Endodermal cell (in vitro differentiated cells): ENCODE results near the gene TMC3. TPM values are rescaled to one million over a fixed set of nuclear protein-coding genes. Genes with fewer than 3 reads are reported as not detected.

ENCODE experiments used
- DNase-seq: peaks from one replicate; pipeline ENCODE4 v3.0.0-alpha.2; 2017
- H3K27ac ChIP-seq: 2 replicates; pipeline ENCODE4 v1.5.1; 2013; ENCODE audit warnings: mild to moderate bottlenecking, low read depth, low read length, moderate library complexity
- H3K27me3 ChIP-seq: 2 replicates; pipeline ENCODE4 v1.6.1; 2013; ENCODE audit warnings: mild to moderate bottlenecking, low read length, moderate library complexity; ENCODE audit not compliant: insufficient read depth, control insufficient read depth, poor library complexity, severe bottlenecking
- H3K36me3 ChIP-seq: 2 replicates; pipeline ENCODE4 v1.7.0; 2013; ENCODE audit warnings: mild to moderate bottlenecking, low read length, moderate library complexity; ENCODE audit not compliant: control insufficient read depth, insufficient read depth
- H3K4me1 ChIP-seq: one replicate; pipeline ENCODE4 v1.7.0; 2013; ENCODE audit warnings: low read length; ENCODE audit not compliant: control insufficient read depth, insufficient read depth
- H3K4me3 ChIP-seq: 2 replicates; pipeline ENCODE4 v1.5.1; 2013; ENCODE audit warnings: mild to moderate bottlenecking, low read length, moderate library complexity
- H3K9ac ChIP-seq: 2 replicates; pipeline ENCODE4 v1.6.1; 2013; ENCODE audit warnings: mild to moderate bottlenecking, low read length, moderate library complexity; ENCODE audit not compliant: poor library complexity, severe bottlenecking; ENCODE audit errors: extremely low read depth
- H3K9me3 ChIP-seq: 2 replicates; pipeline ENCODE4 v1.6.1; 2013; ENCODE audit warnings: mild to moderate bottlenecking, low read length, moderate library complexity; ENCODE audit not compliant: control insufficient read depth
- H3K27ac Mint-ChIP-seq: 2 replicates; pipeline ENCODE4 v1.8.0; 2020; ENCODE audit warnings: mixed read lengths
- H3K27me3 Mint-ChIP-seq: 2 replicates; pipeline ENCODE4 v1.8.0; 2021; ENCODE audit warnings: mild to moderate bottlenecking, mixed read lengths; ENCODE audit not compliant: insufficient read depth
- H3K36me3 Mint-ChIP-seq: 2 replicates; pipeline ENCODE4 v1.8.0; 2020; ENCODE audit warnings: low read depth, mixed read lengths
- H3K4me1 Mint-ChIP-seq: 2 replicates; pipeline ENCODE4 v1.8.0; 2020; ENCODE audit warnings: mixed read lengths
- H3K4me3 Mint-ChIP-seq: 2 replicates; pipeline ENCODE4 v1.8.0; 2020; ENCODE audit warnings: mild to moderate bottlenecking, moderate library complexity, mixed read lengths
- H3K9me3 Mint-ChIP-seq: 2 replicates; pipeline ENCODE4 v1.8.0; 2020; ENCODE audit warnings: mild to moderate bottlenecking, mixed read lengths
- WGBS, 2 experiments: methylation state at CpG; one replicate each; pipeline versions ENCODE4 v1.1.5 to v1.1.7; 2013; ENCODE audit warnings: missing lambda C conversion rate in 2 of 2, mixed read lengths in 1 of 2; ENCODE audit not compliant: insufficient coverage in 1 of 2, insufficient read length in 1 of 2; 5-methylcytosine and 5-hydroxymethylcytosine counted together
- total RNA-seq, 2 donors: library from RNA; stranded (reverse); fragmentation: NEBNext Ultra II Directional in 1 of 2; extraction: Animal tissue kit (Norgen Biotek cat#: 25700) in 1 of 2; gene quantifications; 2 replicates in 1 of 2; 3 replicates in 1 of 2; pipeline ENCODE4 v1.2.1, GENCODE V29; 2021
- TF ChIP-seq, protein P1 (sequence below): fragments of 200-600 bp; sonication (generic); conservative IDR thresholded peaks from 2 replicates; pipeline ENCODE4 v1.5.0; 2021; ENCODE audit warnings: antibody characterized with exemption, mild to moderate bottlenecking

Gene TMC3
- total RNA-seq, 2 donors from 2014 or later: not detected

GRCh38 chr15:81310480-81310879 is 63.5 kb downstream of the TMC3 start:
- H3K36me3 Mint-ChIP-seq: no peaks in the 10 kb centered on the region
- H3K4me3 ChIP-seq: no peak overlapping the region
- no peak overlapping the region for H3K27ac ChIP-seq
- no peaks in the 10 kb centered on the region for H3K9me3 ChIP-seq
- WGBS, 2 experiments: 83 to 91% methylated on average over 3 to 5 of the region's 5 CpGs
- no peak overlapping the region for H3K27ac Mint-ChIP-seq
- H3K4me1 ChIP-seq: no peaks in the 10 kb centered on the region
- H3K27me3 Mint-ChIP-seq: no peaks in the 10 kb centered on the region
- DNase-seq: no peak
- no peaks in the 10 kb centered on the region for H3K4me1 Mint-ChIP-seq
- no peaks in the 10 kb centered on the region for H3K27me3 ChIP-seq
- H3K36me3 ChIP-seq: no peaks in the 10 kb centered on the region
- no peak overlapping the region for H3K4me3 Mint-ChIP-seq
- no peak overlapping the region for H3K9ac ChIP-seq
- TF ChIP-seq, protein P1, sequence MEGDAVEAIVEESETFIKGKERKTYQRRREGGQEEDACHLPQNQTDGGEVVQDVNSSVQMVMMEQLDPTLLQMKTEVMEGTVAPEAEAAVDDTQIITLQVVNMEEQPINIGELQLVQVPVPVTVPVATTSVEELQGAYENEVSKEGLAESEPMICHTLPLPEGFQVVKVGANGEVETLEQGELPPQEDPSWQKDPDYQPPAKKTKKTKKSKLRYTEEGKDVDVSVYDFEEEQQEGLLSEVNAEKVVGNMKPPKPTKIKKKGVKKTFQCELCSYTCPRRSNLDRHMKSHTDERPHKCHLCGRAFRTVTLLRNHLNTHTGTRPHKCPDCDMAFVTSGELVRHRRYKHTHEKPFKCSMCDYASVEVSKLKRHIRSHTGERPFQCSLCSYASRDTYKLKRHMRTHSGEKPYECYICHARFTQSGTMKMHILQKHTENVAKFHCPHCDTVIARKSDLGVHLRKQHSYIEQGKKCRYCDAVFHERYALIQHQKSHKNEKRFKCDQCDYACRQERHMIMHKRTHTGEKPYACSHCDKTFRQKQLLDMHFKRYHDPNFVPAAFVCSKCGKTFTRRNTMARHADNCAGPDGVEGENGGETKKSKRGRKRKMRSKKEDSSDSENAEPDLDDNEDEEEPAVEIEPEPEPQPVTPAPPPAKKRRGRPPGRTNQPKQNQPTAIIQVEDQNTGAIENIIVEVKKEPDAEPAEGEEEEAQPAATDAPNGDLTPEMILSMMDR: no peak
- H3K9me3 Mint-ChIP-seq: no peaks in the 10 kb centered on the region

DNA sequence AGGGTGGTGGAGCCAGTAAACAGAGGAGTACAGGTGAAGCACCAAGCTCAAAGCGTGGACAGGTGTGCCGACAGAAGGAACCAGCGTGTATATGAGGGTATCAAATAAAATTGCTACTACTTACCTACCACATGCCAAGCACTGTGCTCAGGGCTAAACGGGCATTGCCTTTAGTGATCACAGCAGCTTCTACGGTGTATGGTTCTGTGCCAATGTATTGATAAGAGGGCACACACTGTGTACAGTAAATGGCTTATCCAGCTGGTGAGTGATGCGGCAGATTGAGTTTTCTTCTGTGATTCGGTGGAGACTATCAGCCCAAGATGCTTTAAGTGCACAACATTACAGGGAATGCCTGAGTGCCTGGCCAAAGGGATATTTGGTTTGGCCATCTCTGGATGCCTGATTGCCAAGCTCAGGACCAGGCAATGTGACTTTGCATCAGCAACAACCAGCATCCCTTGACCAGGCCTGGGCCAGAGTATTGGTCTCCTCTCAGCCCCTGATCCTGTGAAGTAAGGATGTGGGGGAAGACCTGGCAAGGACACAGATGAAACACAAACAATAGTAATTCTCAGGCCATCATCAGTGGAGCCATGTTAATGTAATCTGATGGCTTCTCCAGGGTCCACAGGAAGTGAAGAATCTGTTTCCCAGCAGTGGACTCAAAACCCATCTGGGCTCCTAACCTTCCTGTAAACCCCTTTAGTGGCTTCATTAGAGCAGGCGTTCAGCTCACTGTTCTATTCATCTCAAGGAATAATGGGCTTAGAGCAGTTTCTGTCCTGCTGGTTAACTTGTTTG is 64.2 kb downstream of the TMC3 start:
- no peaks in the 10 kb centered on the region for H3K9me3 Mint-ChIP-seq
- no peaks in the 10 kb centered on the region for H3K36me3 Mint-ChIP-seq
- no peaks in the 10 kb centered on the region for H3K4me1 Mint-ChIP-seq
- H3K27me3 Mint-ChIP-seq: no peaks in the 10 kb centered on the region
- Histone ChIP-seq H3K27ac (no peak overlapping the region), H3K4me1 (no peaks in the 10 kb centered on the region), H3K9me3 (no peaks in the 10 kb centered on the region), H3K9ac (no peak overlapping the region), H3K36me3 (no peaks in the 10 kb centered on the region), H3K27me3 (no peaks in the 10 kb centered on the region), H3K4me3 (no peak overlapping the region)
- TF ChIP-seq, protein P1: no peak
- WGBS, 2 experiments: 91 to 94% methylated on average over 5 to 8 of the region's 8 CpGs
- H3K27ac Mint-ChIP-seq: no peak overlapping the region
- no peak for DNase-seq
- no peak overlapping the region for H3K4me3 Mint-ChIP-seq

GRCh38 chr15:81308260-81308659 is 65.8 kb downstream of the TMC3 start:
- Histone ChIP-seq H3K27ac (no peak overlapping the region), H3K27me3 (no peaks in the 10 kb centered on the region), H3K4me1 (no peaks in the 10 kb centered on the region), H3K36me3 (no peaks in the 10 kb centered on the region), H3K9me3 (no peaks in the 10 kb centered on the region), H3K9ac (no peak overlapping the region), H3K4me3 (no peak overlapping the region)
- 76% methylated on average over 2 of the region's 2 CpGs; no CpG with 5 or more reads in 1 of the 2 experiments for WGBS, 2 experiments
- DNase-seq: no peak
- Mint-ChIP-seq H3K27me3 (no peaks in the 10 kb centered on the region), H3K36me3 (no peaks in the 10 kb centered on the region), H3K4me3 (no peak overlapping the region), H3K27ac (no peak overlapping the region), H3K4me1 (peaks cover 3% of the 10 kb centered on the region), H3K9me3 (no peaks in the 10 kb centered on the region)
- TF ChIP-seq, protein P1: no peak
